Sigmoid colon (tissue), 7 donors: ENCODE results near the gene ZNF30. TPM values are rescaled to one million over a fixed set of nuclear protein-coding genes. Genes with fewer than 3 reads are reported as not detected.

ENCODE experiments used
- DNase-seq: peaks from one replicate; pipeline ENCODE4 v3.0.0-alpha.2; 2019
- H3K27ac ChIP-seq, 4 donors: fragments of 200-600 bp; sonication (generic); one replicate each; pipeline ENCODE4 v1.5.1; 2016 to 2019; ENCODE audit warnings: mild to moderate bottlenecking in 1 of 4
- H3K27me3 ChIP-seq, 3 donors: fragments of 200-600 bp; sonication (generic); one replicate each; pipeline ENCODE4 v1.5.1; 2019; ENCODE audit warnings: mild to moderate bottlenecking in 1 of 3
- H3K36me3 ChIP-seq, 4 donors: fragments of 200-600 bp; sonication (generic); one replicate each; pipeline ENCODE4 v1.5.1; 2016 to 2019
- H3K4me1 ChIP-seq, 4 donors: fragments of 200-600 bp; sonication (generic); one replicate each; pipeline ENCODE4 v1.5.1; 2017 to 2019
- H3K4me3 ChIP-seq, 4 donors: fragments of 200-600 bp; sonication (generic); one replicate each; pipeline ENCODE4 v1.5.1; 2017 to 2019; ENCODE audit warnings: mild to moderate bottlenecking in 2 of 4, moderate library complexity in 1 of 4
- H3K9me3 ChIP-seq, 4 donors: fragments of 200-600 bp in 3 of 4; sonication (generic) in 3 of 4; one replicate each; pipeline versions ENCODE4 v1.5.1 to v1.6.1; 2013 to 2019
- EP300 ChIP-seq, 4 donors: sonication (generic); formaldehyde crosslinking; IDR thresholded peaks; one replicate each; pipeline ENCODE4 v1.6.1; 2017; ENCODE audit warnings: antibody characterized with exemption in 4 of 4
- POLR2A ChIP-seq, 2 donors: fragments of 450-650 bp; IDR thresholded peaks; one replicate each; pipeline ENCODE4 v1.6.1; 2016; ENCODE audit warnings: antibody characterized with exemption in 2 of 2, mild to moderate bottlenecking in 2 of 2, moderate library complexity in 2 of 2
- POLR2AphosphoS5 ChIP-seq, 4 donors: sonication (generic); formaldehyde crosslinking; IDR thresholded peaks; one replicate each; pipeline ENCODE4 v1.6.1; 2017; ENCODE audit warnings: antibody characterized with exemption in 4 of 4
- WGBS, 2 donors: extraction: QIAGEN DNeasy Blood & Tissue Kit; methylation state at CpG; one replicate each; pipeline ENCODE4 v1.1.7; 2013; 5-methylcytosine and 5-hydroxymethylcytosine counted together
- intact Hi-C: fragments of 100-400 bp; cut with DNase I; formaldehyde crosslinking; loops from one replicate; pipeline ENCODE4 v1.15.1; 2023
- polyA plus RNA-seq, 3 donors: library from polyadenylated mRNA; stranded (reverse); fragments of 200-250 nt; gene quantifications; one replicate each; pipeline ENCODE4 v1.2.3, GENCODE V29; 2013
- total RNA-seq, 4 donors: library from RNA; depleted of rRNA; stranded (reverse); fragments of >200 nt; gene quantifications; one replicate each; pipeline ENCODE4 v1.1.0, GENCODE V29; 2016
- TF ChIP-seq, protein P1 (sequence below), 4 experiments: fragments of 450-650 bp in 3 of 4; fragments of 200-600 bp in 1 of 4; IDR thresholded peaks; one replicate each; pipeline ENCODE4 v1.5.1; 2016 to 2019; ENCODE audit warnings: antibody characterized with exemption in 4 of 4, mild to moderate bottlenecking in 3 of 4, moderate library complexity in 2 of 4
- donor health status: healthy with polysubstance abuse.
- donor health status: Bipolar disorder and iron deficiency.
- donor health status: healthy.

Gene ZNF30
- total and polyA plus RNA-seq, 7 donors = 0.46 to 3.9 (median 1.8) TPM

DNA sequence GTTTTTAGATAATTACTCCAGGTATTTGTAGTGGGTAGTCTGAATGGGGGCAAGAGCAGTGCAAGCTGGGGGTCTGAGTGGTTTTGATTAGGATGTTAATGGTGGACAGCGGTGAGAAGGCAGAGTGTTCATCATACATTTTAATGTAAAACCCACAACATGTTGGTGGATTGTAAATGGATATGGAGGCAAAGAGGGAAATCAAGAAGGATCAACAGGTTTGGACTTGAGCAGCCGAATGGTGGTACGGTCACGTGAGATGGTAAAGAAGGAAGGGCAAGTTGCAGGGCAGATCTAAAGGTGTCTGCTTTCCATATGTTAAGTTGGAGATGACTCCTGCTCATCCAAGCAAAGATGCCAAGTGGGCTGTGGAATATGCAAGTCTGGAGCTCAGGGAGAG lies 9.5 kb downstream of the ZNF30 start:
- peaks cover 10 to 70% (median 22%) of the 10 kb centered on the region in 4 donors for H3K36me3 ChIP-seq
- TF ChIP-seq POLR2AphosphoS5 (IDR thresholded peaks at IDR 0.05) (no peak), POLR2A (IDR thresholded peaks at IDR 0.05) (no peak), EP300 (IDR thresholded peaks at IDR 0.05) (no peak)
- TF ChIP-seq, protein P1, sequence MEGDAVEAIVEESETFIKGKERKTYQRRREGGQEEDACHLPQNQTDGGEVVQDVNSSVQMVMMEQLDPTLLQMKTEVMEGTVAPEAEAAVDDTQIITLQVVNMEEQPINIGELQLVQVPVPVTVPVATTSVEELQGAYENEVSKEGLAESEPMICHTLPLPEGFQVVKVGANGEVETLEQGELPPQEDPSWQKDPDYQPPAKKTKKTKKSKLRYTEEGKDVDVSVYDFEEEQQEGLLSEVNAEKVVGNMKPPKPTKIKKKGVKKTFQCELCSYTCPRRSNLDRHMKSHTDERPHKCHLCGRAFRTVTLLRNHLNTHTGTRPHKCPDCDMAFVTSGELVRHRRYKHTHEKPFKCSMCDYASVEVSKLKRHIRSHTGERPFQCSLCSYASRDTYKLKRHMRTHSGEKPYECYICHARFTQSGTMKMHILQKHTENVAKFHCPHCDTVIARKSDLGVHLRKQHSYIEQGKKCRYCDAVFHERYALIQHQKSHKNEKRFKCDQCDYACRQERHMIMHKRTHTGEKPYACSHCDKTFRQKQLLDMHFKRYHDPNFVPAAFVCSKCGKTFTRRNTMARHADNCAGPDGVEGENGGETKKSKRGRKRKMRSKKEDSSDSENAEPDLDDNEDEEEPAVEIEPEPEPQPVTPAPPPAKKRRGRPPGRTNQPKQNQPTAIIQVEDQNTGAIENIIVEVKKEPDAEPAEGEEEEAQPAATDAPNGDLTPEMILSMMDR (IDR thresholded peaks at IDR 0.05) = no peak
- H3K9me3 ChIP-seq = peaks cover 0 to 3% (median 0%) of the 10 kb centered on the region in 4 donors
- no peak overlapping the region for H3K27ac ChIP-seq
- intact Hi-C loops = no loop called here
- no peaks in the 10 kb centered on the region for H3K27me3 ChIP-seq
- no peak for DNase-seq
- 98 to 99% methylated on average over 4 of the region's 4 CpGs for WGBS, 2 donors
- H3K4me3 ChIP-seq = no peak overlapping the region
- H3K4me1 ChIP-seq = no peaks in the 10 kb centered on the region

DNA sequence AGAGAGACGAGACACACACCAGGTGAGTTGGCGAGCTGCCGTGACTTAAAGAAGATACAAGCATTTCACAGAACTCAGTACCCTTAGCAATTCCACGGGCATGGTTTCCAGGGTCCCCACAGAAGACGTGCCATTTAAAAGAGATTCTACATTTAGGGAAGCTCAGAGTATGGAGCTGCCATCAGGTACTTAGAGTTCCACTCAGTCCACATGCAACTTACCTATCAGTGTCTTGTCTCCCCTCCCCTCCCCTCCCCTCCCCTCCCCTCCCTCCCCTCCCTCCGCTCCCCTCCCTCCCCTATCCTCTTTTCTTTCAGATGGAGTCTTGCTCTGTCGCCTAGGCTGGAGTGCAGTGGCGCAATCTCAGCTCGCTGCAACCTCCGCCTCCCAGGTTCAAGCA lies 12.2 kb downstream of the ZNF30 start:
- TF ChIP-seq POLR2A (IDR thresholded peaks at IDR 0.05) (no peak), POLR2AphosphoS5 (IDR thresholded peaks at IDR 0.05) (no peak), EP300 (IDR thresholded peaks at IDR 0.05) (no peak)
- TF ChIP-seq, protein P1 (IDR thresholded peaks at IDR 0.05) = no peak
- Histone ChIP-seq H3K27ac (no peak overlapping the region), H3K27me3 (no peaks in the 10 kb centered on the region), H3K4me1 (no peaks in the 10 kb centered on the region), H3K4me3 (no peak overlapping the region), H3K9me3 (peaks cover under 1 to 8% (median 5%) of the 10 kb centered on the region in 4 donors), H3K36me3 (peaks cover 8 to 66% (median 15%) of the 10 kb centered on the region in 4 donors)
- intact Hi-C loops = no loop called here
- 87 to 91% methylated on average over 9 to 10 of the region's 10 CpGs for WGBS, 2 donors
- DNase-seq = no peak

DNA sequence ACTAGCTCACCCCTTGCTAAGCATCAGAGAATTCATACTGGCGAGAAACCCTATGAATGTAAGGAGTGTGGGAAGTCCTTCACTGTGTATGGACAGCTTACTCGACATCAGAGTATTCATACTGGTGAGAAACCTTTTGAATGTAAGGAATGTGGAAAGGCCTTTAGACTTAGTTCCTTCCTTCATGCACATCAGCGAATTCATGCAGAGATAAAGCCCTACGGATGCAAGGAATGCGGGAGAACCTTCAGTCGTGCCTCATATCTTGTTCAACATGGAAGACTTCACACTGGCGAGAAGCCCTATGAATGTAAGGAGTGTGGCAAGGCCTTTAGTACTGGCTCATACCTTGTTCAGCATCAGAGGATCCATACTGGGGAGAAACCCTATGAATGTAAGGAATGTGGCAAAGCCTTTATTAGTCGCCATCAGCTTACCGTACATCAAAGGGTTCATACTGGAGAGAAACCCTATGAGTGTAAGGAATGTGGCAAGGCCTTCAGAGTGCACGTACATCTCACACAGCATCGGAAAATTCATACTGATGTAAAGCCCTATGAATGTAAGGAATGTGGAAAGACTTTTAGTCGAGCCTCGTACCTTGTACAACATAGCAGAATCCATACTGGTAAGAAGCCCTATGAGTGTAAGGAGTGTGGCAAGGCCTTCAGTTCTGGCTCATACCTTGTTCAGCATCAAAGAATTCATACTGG lies 17.3 kb downstream of the ZNF30 start:
- WGBS, 2 donors = 98% methylated on average over 13 of the region's 13 CpGs
- H3K9me3 ChIP-seq = peaks cover 4 to 21% (median 7%) of the 10 kb centered on the region in 4 donors
- no peak for TF ChIP-seq EP300 (IDR thresholded peaks at IDR 0.05)
- no peak for TF ChIP-seq POLR2A (IDR thresholded peaks at IDR 0.05)
- TF ChIP-seq, protein P1 (IDR thresholded peaks at IDR 0.05) = no peak
- no peak for TF ChIP-seq POLR2AphosphoS5 (IDR thresholded peaks at IDR 0.05)
- H3K36me3 ChIP-seq = peaks cover 8 to 28% (median 15%) of the 10 kb centered on the region in 4 donors
- H3K27ac ChIP-seq = no peak overlapping the region
- H3K4me3 ChIP-seq = no peak overlapping the region
- intact Hi-C loops = no loop called here
- no peaks in the 10 kb centered on the region for H3K4me1 ChIP-seq
- no peak for DNase-seq
- H3K27me3 ChIP-seq = no peaks in the 10 kb centered on the region

DNA sequence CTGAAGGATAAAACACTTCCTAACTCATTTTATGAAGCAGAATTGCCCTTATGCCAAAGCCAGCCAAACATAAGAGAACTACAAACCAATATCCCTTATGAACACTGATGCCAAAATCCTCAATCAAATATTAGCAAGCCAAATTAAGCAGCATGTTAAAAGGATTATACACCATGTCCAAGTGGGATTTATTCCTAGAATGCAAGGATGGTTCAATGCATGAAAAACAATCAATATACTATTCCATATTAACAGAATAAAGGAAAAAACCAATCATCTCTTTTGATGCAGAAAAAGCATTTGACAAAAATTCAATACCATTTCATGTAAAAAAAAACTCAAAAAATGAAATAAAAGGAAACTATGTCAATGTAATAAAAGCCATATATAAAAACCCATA lies 26.4 kb downstream of the ZNF30 start:
- intact Hi-C loops = no loop called here
- peaks cover under 1 to 45% (median 22%) of the 10 kb centered on the region in 4 donors for H3K9me3 ChIP-seq
- H3K27me3 ChIP-seq = no peaks in the 10 kb centered on the region
- DNase-seq = no peak
- no peaks in the 10 kb centered on the region for H3K4me1 ChIP-seq
- H3K36me3 ChIP-seq = peaks cover 7 to 35% (median 11%) of the 10 kb centered on the region in 4 donors
- H3K4me3 ChIP-seq = no peak overlapping the region
- H3K27ac ChIP-seq = no peak overlapping the region
- TF ChIP-seq POLR2A (IDR thresholded peaks at IDR 0.05) (no peak), POLR2AphosphoS5 (IDR thresholded peaks at IDR 0.05) (no peak), EP300 (IDR thresholded peaks at IDR 0.05) (no peak)
- TF ChIP-seq, protein P1 (IDR thresholded peaks at IDR 0.05) = no peak
